Ishikawa (cell line): ENCODE measurements around the gene TSPAN9.

Experiments used
- CEBPB ChIP-seq: IDR thresholded peaks from 2 replicates; pipeline ENCODE4 v1.6.1; 2012
- CREB1 ChIP-seq: IDR thresholded peaks from 2 replicates; pipeline ENCODE4 v1.6.1; 2012; ENCODE audit warnings: low read depth
- EGR1 ChIP-seq: IDR thresholded peaks from 2 replicates; pipeline ENCODE4 v1.6.1; 2012
- EP300 ChIP-seq: IDR thresholded peaks from 2 replicates; pipeline ENCODE4 v1.6.1; 2012; ENCODE audit warnings: borderline replicate concordance
- FOXM1 ChIP-seq: IDR thresholded peaks from 2 replicates; pipeline ENCODE4 v1.6.1; 2012; ENCODE audit warnings: low read depth, borderline replicate concordance
- MAX ChIP-seq: IDR thresholded peaks from 2 replicates; pipeline ENCODE4 v1.6.1; 2012
- NFIC ChIP-seq: IDR thresholded peaks from 2 replicates; pipeline ENCODE4 v1.6.1; 2012
- RAD21 ChIP-seq: IDR thresholded peaks from 2 replicates; pipeline ENCODE4 v1.6.1; 2012; ENCODE audit warnings: low read depth
- REST ChIP-seq: IDR thresholded peaks from 2 replicates; pipeline ENCODE4 v1.6.1; 2012; ENCODE audit warnings: low read depth, mild to moderate bottlenecking
- TAF1 ChIP-seq: IDR thresholded peaks from 2 replicates; pipeline ENCODE4 v1.6.1; 2012; ENCODE audit warnings: low read depth, mild to moderate bottlenecking
- TCF12 ChIP-seq: IDR thresholded peaks from 2 replicates; pipeline ENCODE4 v1.6.1; 2012; ENCODE audit warnings: low read depth
- TEAD4 ChIP-seq: IDR thresholded peaks from 2 replicates; pipeline ENCODE4 v1.6.1; 2012
- USF1 ChIP-seq: IDR thresholded peaks from 2 replicates; pipeline ENCODE4 v1.6.1; 2012
- YY1 ChIP-seq: IDR thresholded peaks from 2 replicates; pipeline ENCODE4 v1.6.1; 2012; ENCODE audit warnings: low read depth
- ZBTB7A ChIP-seq: IDR thresholded peaks from 2 replicates; pipeline ENCODE4 v1.6.1; 2012; ENCODE audit warnings: low read depth

TSPAN9 gene

GRCh38 chr12:3137268-3137781 lies 60.1 kb downstream of the TSPAN9 start:
- TF ChIP-seq REST: no peak

GRCh38 chr12:3137814-3138445 lies 60.8 kb downstream of the TSPAN9 start:
- TF ChIP-seq TAF1: no peak
- TF ChIP-seq EP300: no peak
- no peak for TF ChIP-seq YY1
- TF ChIP-seq REST: no peak
- no peak for TF ChIP-seq ZBTB7A
- TF ChIP-seq EGR1: no peak
- no peak for TF ChIP-seq MAX
- TF ChIP-seq CREB1: no peak
- no peak for TF ChIP-seq TEAD4
- no peak for TF ChIP-seq FOXM1
- TF ChIP-seq TCF12: no peak

GRCh38 chr12:3138941-3139511 lies 61.8 kb downstream of the TSPAN9 start:
- TF ChIP-seq EGR1 (no peak), TAF1 (no peak), FOXM1 (no peak), NFIC (no peak), CEBPB (no peak), TCF12 (no peak), USF1 (no peak), YY1 (no peak)

- TF ChIP-seq CREB1: no peak
- TF ChIP-seq CEBPB: no peak
- TF ChIP-seq USF1: no peak
- no peak for TF ChIP-seq MAX
- no peak for TF ChIP-seq TCF12
- no peak for TF ChIP-seq EP300
- no peak for TF ChIP-seq FOXM1
- TF ChIP-seq TAF1: no peak
- TF ChIP-seq REST: no peak
- TF ChIP-seq TEAD4: no peak
- TF ChIP-seq EGR1: no peak
- no peak for TF ChIP-seq YY1
- TF ChIP-seq RAD21: no peak
- TF ChIP-seq NFIC: no peak
- TF ChIP-seq ZBTB7A: no peak
Measured at GRCh38 chr12:3139760-3140159, 62.6 kb downstream of the TSPAN9 start.

- TF ChIP-seq YY1: no peak
Measured at GRCh38 chr12:3140284-3140683, 63.1 kb downstream of the TSPAN9 start.
